ENCODE results near the gene PHACTR1.

Gene PHACTR1

DNA sequence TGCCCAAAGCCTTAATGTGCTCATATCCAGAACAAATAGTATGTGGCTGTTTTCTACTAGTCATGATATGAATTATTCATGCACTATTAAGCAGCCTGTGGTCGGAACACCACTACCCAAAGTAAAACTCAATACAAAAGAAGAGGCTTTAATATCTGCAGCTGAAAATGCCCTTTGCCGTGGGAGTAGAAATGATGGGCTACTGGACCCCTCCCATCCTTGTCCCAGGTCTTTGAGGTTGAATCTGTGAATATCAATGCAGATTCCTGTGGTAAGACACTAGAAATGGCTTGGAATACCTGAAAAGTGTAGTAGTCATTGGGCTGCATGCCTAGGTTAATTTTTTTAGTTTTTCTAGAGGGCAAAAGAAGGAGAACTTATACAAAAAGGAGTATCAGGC is 308.0 kb downstream of the PHACTR1 start:
- H3K9me3 ChIP-seq (ENCODE audit: low read length), result no peaks in the 10 kb centered on the region
- no peaks in the 10 kb centered on the region for H3K27me3 ChIP-seq (ENCODE audit: insufficient read depth, low read length)
- no peak overlapping the region for H3K4me2 ChIP-seq (ENCODE audit: low read length)
- no peaks in the 10 kb centered on the region for H3K79me2 ChIP-seq (ENCODE audit: insufficient read depth, low read length)
- TF ChIP-seq, protein P1, sequence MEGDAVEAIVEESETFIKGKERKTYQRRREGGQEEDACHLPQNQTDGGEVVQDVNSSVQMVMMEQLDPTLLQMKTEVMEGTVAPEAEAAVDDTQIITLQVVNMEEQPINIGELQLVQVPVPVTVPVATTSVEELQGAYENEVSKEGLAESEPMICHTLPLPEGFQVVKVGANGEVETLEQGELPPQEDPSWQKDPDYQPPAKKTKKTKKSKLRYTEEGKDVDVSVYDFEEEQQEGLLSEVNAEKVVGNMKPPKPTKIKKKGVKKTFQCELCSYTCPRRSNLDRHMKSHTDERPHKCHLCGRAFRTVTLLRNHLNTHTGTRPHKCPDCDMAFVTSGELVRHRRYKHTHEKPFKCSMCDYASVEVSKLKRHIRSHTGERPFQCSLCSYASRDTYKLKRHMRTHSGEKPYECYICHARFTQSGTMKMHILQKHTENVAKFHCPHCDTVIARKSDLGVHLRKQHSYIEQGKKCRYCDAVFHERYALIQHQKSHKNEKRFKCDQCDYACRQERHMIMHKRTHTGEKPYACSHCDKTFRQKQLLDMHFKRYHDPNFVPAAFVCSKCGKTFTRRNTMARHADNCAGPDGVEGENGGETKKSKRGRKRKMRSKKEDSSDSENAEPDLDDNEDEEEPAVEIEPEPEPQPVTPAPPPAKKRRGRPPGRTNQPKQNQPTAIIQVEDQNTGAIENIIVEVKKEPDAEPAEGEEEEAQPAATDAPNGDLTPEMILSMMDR (IDR thresholded peaks at IDR 0.05; ENCODE audit: low read length), result no peak
- TF ChIP-seq EZH2 (IDR thresholded peaks at IDR 0.05; ENCODE audit: borderline replicate concordance, low read length), result no peak
- H3K4me3 ChIP-seq (ENCODE audit: low read depth, low read length, poor library complexity, severe bottlenecking), result no peak overlapping the region
- no peaks in the 10 kb centered on the region for H4K20me1 ChIP-seq (ENCODE audit: insufficient read depth, low read length)
- H3K9me2 ChIP-seq (ENCODE audit: low read depth, low read length), result no peaks in the 10 kb centered on the region
- no peaks in the 10 kb centered on the region for H3K36me3 ChIP-seq (ENCODE audit: insufficient read depth, low read length)
- H3F3A ChIP-seq (ENCODE audit: insufficient read depth, low read length), result no peaks in the 10 kb centered on the region
- no peak overlapping the region for H2AFZ ChIP-seq (ENCODE audit: low read length)
- H3K27ac ChIP-seq (ENCODE audit: low read depth, low read length, poor library complexity, severe bottlenecking), result no peak overlapping the region
- H3K9ac ChIP-seq (ENCODE audit: low read length), result no peak overlapping the region
- no peaks in the 10 kb centered on the region for H3K4me1 ChIP-seq (ENCODE audit: insufficient read depth, low read length, severe bottlenecking)

DNA sequence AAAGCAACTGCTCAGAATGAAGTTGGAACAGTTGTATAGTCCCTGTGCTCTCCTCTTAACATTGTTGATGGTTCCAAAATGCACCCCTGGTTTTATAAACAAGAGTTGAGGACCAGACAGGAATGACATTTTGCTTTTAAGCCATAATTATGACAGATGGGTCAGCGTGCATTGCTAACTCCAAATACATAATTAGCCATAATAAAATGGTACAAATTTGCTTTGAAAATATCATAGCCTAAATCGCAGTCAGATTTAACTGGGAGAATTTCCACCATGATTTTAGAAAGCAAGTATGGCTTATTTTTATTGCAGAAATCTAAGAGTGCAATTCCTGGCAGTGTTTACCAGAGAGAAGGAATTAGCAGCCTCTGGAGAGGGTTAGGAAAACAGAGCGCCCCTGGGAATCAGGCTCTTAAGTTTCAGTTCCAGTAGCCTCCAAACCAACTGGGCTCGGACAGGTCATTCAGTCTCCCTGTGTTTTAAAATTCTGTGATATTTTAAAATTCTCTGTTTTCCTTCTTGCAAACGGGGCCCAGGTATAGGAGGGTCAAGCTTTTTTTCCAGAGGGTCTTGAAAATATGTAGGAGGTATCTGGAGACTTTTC is 309.4 kb downstream of the PHACTR1 start:
- TF ChIP-seq, protein P1 (IDR thresholded peaks at IDR 0.05; ENCODE audit: low read length), result no peak
- TF ChIP-seq EZH2 (IDR thresholded peaks at IDR 0.05; ENCODE audit: borderline replicate concordance, low read length), result no peak
- Histone ChIP-seq H3F3A (ENCODE audit: insufficient read depth, low read length) (no peaks in the 10 kb centered on the region), H3K4me2 (ENCODE audit: low read length) (no peak overlapping the region), H3K9me2 (ENCODE audit: low read depth, low read length) (no peaks in the 10 kb centered on the region), H3K4me1 (ENCODE audit: insufficient read depth, low read length, severe bottlenecking) (no peaks in the 10 kb centered on the region), H3K4me3 (ENCODE audit: low read depth, low read length, poor library complexity, severe bottlenecking) (no peak overlapping the region), H3K27ac (ENCODE audit: low read depth, low read length, poor library complexity, severe bottlenecking) (no peak overlapping the region), H3K9me3 (ENCODE audit: low read length) (no peaks in the 10 kb centered on the region), H3K9ac (ENCODE audit: low read length) (no peak overlapping the region), H3K36me3 (ENCODE audit: insufficient read depth, low read length) (no peaks in the 10 kb centered on the region), H3K27me3 (ENCODE audit: insufficient read depth, low read length) (no peaks in the 10 kb centered on the region), H4K20me1 (ENCODE audit: insufficient read depth, low read length) (no peaks in the 10 kb centered on the region), H3K79me2 (ENCODE audit: insufficient read depth, low read length) (no peaks in the 10 kb centered on the region), H2AFZ (ENCODE audit: low read length) (no peak overlapping the region)

DNA sequence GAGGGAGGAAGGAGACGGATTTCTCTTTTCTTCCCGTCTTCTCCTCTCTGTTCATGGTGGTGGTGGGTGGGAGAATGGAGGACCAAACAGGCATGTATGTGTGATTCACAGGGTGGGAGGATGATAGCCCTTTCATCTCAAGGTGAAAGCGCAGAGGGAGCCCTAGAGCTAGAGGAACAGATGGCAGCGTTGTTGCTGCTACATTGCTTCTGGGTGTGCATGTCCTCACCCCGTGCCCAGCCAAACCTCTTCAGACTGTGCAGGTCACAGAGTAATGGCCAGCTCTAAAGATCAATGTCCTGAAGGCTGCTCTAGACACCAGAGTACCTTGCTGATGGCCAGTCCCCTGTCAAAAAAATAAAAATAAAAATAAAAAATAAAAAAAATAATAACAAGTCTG is 310.0 kb downstream of the PHACTR1 start:
- Histone ChIP-seq H3K27me3 (ENCODE audit: insufficient read depth, low read length) (no peaks in the 10 kb centered on the region), H2AFZ (ENCODE audit: low read length) (no peak overlapping the region), H4K20me1 (ENCODE audit: insufficient read depth, low read length) (no peaks in the 10 kb centered on the region), H3K36me3 (ENCODE audit: insufficient read depth, low read length) (no peaks in the 10 kb centered on the region), H3K27ac (ENCODE audit: low read depth, low read length, poor library complexity, severe bottlenecking) (no peak overlapping the region), H3K9ac (ENCODE audit: low read length) (no peak overlapping the region), H3K9me2 (ENCODE audit: low read depth, low read length) (no peaks in the 10 kb centered on the region), H3K4me2 (ENCODE audit: low read length) (no peak overlapping the region), H3K9me3 (ENCODE audit: low read length) (no peaks in the 10 kb centered on the region), H3K79me2 (ENCODE audit: insufficient read depth, low read length) (no peaks in the 10 kb centered on the region), H3F3A (ENCODE audit: insufficient read depth, low read length) (no peaks in the 10 kb centered on the region), H3K4me1 (ENCODE audit: insufficient read depth, low read length, severe bottlenecking) (no peaks in the 10 kb centered on the region), H3K4me3 (ENCODE audit: low read depth, low read length, poor library complexity, severe bottlenecking) (no peak overlapping the region)
- TF ChIP-seq, protein P1 (IDR thresholded peaks at IDR 0.05; ENCODE audit: low read length), result no peak
- TF ChIP-seq EZH2 (IDR thresholded peaks at IDR 0.05; ENCODE audit: borderline replicate concordance, low read length), result no peak

All from OCI-LY1 (cell line).